K562 (cell line): ENCODE results near the gene EGR2. TPM values are rescaled to one million over a fixed set of nuclear protein-coding genes. Genes with fewer than 3 reads are reported as not detected.

Experiments
- ATAC-seq: fragments of 200-7000 bp; cut with Tn5 transposase; 3 replicates; pipeline ENCODE4 v1.9.1; 2020; ENCODE audit warnings: moderate library complexity
- BruUV-seq: library from RNA; stranded (reverse); fragments of 400-500 nt; replicated peaks from 2 replicates; lab custom pipeline; 2021; lab: Mats Ljungman, UMichigan
- CTCF ChIA-PET: fragments of 300-600 bp; formaldehyde crosslinking; extraction: SDS; loops from one replicate; lab custom pipeline; 2021; ENCODE audit warnings: low intra/inter-chr PET ratio; lab: Yijun Ruan, JAX
- POLR2A ChIA-PET: fragments of 300-600, 350-650 bp; sonication (Branson Sonifier 250); formaldehyde crosslinking; extraction: SDS; loops from one replicate; lab custom pipeline; 2021; ENCODE audit warnings: antibody characterized with exemption, inconsistent platforms; lab: Yijun Ruan, JAX
- DNase-seq, 4 experiments: peaks; one replicate each; pipeline versions ENCODE4 v3.0.0 to v3.0.0-alpha.2; 2011 to 2018; ENCODE audit warnings: low spot score in 3 of 4, mixed read lengths in 3 of 4; ENCODE audit errors: extremely low read depth in 1 of 4
- FAIRE-seq: peaks from 2 replicates; lab custom pipeline; 2011; peaks lifted over from hg19 to GRCh38; lab: Jason Lieb, UNC
- H2AFZ ChIP-seq: 2 replicates; pipeline ENCODE4 v1.6.0; 2011; ENCODE audit warnings: low read depth, low read length, control low read depth, inconsistent platforms
- H3K27ac ChIP-seq: fragments of 200-600 bp; 3 replicates; pipeline ENCODE4 v1.8.0; 2011; ENCODE audit warnings: low read depth, mild to moderate bottlenecking, control low read depth, inconsistent platforms, low read length, moderate library complexity, mixed read lengths; ENCODE audit errors: extremely low read depth
- H3K27me3 ChIP-seq, 2 experiments: fragments of 300-600 bp in 1 of 2; 2 replicates in 1 of 2; 3 replicates in 1 of 2; pipeline versions ENCODE4 v1.6.0 to v1.8.0; 2011; ENCODE audit warnings: inconsistent platforms in 2 of 2, low read length in 2 of 2, mild to moderate bottlenecking in 1 of 2, mixed read lengths in 1 of 2, moderate library complexity in 1 of 2; ENCODE audit not compliant: control insufficient read depth in 2 of 2, insufficient read depth in 2 of 2
- H3K36me3 ChIP-seq: fragments of 300-600 bp; 3 replicates; pipeline ENCODE4 v1.8.0; 2011; ENCODE audit warnings: mild to moderate bottlenecking, low read length, inconsistent platforms; ENCODE audit not compliant: control insufficient read depth, insufficient read depth
- H3K4me1 ChIP-seq, 2 experiments: fragments of 200-600 bp in 1 of 2; replicated peaks in 1 of 2; 2 replicates in 1 of 2; 3 replicates in 1 of 2; pipeline versions ENCODE4 v1.5.1 to v1.8.0; 2011; ENCODE audit warnings: inconsistent platforms in 2 of 2, low read length in 2 of 2, mild to moderate bottlenecking in 1 of 2, mixed read lengths in 1 of 2, moderate library complexity in 1 of 2; ENCODE audit not compliant: control insufficient read depth in 2 of 2, insufficient read depth in 2 of 2
- H3K4me2 ChIP-seq: 2 replicates; pipeline ENCODE4 v1.6.1; 2011; ENCODE audit warnings: low read length, control low read depth, inconsistent platforms, mixed read lengths; ENCODE audit not compliant: insufficient read depth
- H3K4me3 ChIP-seq: fragments of 200-600 bp; sonication (generic), shearing (Covaris generic); 2 replicates; pipeline ENCODE4 v1.5.1; 2016; ENCODE audit warnings: control low read depth, inconsistent platforms
- H3K79me2 ChIP-seq: fragments of 200-600 bp; 3 replicates; pipeline ENCODE4 v1.8.0; 2011; ENCODE audit warnings: low read length, inconsistent platforms; ENCODE audit not compliant: control insufficient read depth, insufficient read depth
- H3K9ac ChIP-seq, 2 experiments: 2 replicates each; pipeline versions ENCODE4 v1.6.0 to v1.6.1; 2011; ENCODE audit warnings: low read depth in 2 of 2, low read length in 2 of 2, control low read depth in 1 of 2, inconsistent platforms in 1 of 2, mild to moderate bottlenecking in 1 of 2, mixed read lengths in 1 of 2; ENCODE audit not compliant: insufficient read depth in 1 of 2
- H3K9me1 ChIP-seq: one replicate; pipeline ENCODE4 v1.6.0; 2011; ENCODE audit warnings: inconsistent platforms, mild to moderate bottlenecking, low read length, moderate library complexity; ENCODE audit not compliant: control insufficient read depth, insufficient read depth
- H3K9me3 ChIP-seq: replicated peaks from 2 replicates; pipeline ENCODE4 v1.5.1; 2011; ENCODE audit warnings: low read depth, low read length, inconsistent platforms; ENCODE audit not compliant: control insufficient read depth, insufficient read depth
- H4K20me1 ChIP-seq: replicated peaks from 2 replicates; pipeline ENCODE4 v1.6.1; 2011; ENCODE audit warnings: low read length, inconsistent platforms, mixed read lengths; ENCODE audit not compliant: control insufficient read depth, insufficient read depth
- ARID1B ChIP-seq: fragments of 450-650 bp; IDR thresholded peaks from 2 replicates; pipeline ENCODE4 v1.6.1; 2016; ENCODE audit warnings: antibody characterized with exemption, mild to moderate bottlenecking, inconsistent platforms
- CBFA2T3 ChIP-seq: fragments of 450-650 bp; IDR thresholded peaks from 2 replicates; pipeline ENCODE4 v1.6.1; 2017
- DACH1 ChIP-seq: fragments of 450-650 bp; IDR thresholded peaks from 2 replicates; pipeline ENCODE4 v1.6.1; 2018; ENCODE audit not compliant: partially characterized antibody
- FOXK1 ChIP-seq: sonication (generic); formaldehyde crosslinking; IDR thresholded peaks from 2 replicates; pipeline ENCODE4 v1.8.0; 2022; ENCODE audit warnings: missing genetic modification reagents, mild to moderate bottlenecking, borderline replicate concordance
- HOXB6 ChIP-seq: fragments of 250-450 bp; sonication (Bioruptor Pico); IDR thresholded peaks from 2 replicates; pipeline ENCODE4 v1.5.1; 2022; ENCODE audit warnings: mild to moderate bottlenecking, borderline replicate concordance
- KDM1A ChIP-seq, 2 experiments: fragments of 450-650 bp; IDR thresholded peaks; 2 replicates each; pipeline ENCODE4 v1.6.1; 2016; ENCODE audit warnings: mild to moderate bottlenecking in 2 of 2
- KHSRP ChIP-seq: fragments of 450-650 bp; IDR thresholded peaks from 2 replicates; pipeline ENCODE4 v1.6.1; 2017
- MEIS2 ChIP-seq: fragments of 450-650 bp; IDR thresholded peaks from 2 replicates; pipeline ENCODE4 v1.6.1; 2014; ENCODE audit warnings: mild to moderate bottlenecking; ENCODE audit not compliant: partially characterized antibody
- NR4A1 ChIP-seq, 2 experiments: fragments of 250-450 bp in 1 of 2; fragments of 450-650 bp in 1 of 2; sonication (Bioruptor Pico) in 1 of 2; IDR thresholded peaks; 2 replicates each; pipeline versions ENCODE4 v1.4.0 to v1.6.1; 2016 to 2020; ENCODE audit warnings: mild to moderate bottlenecking in 2 of 2, missing compliant biosample characterization in 1 of 2, missing genetic modification characterization in 1 of 2, moderate library complexity in 1 of 2
- RBM17 ChIP-seq: fragments of 200-400 bp; formaldehyde crosslinking; IDR thresholded peaks from 2 replicates; pipeline ENCODE4 v1.6.1; 2017; ENCODE audit warnings: low read depth, mild to moderate bottlenecking, low read length, borderline replicate concordance
- RNF2 ChIP-seq: sonication (generic); IDR thresholded peaks from 2 replicates; pipeline ENCODE4 v1.6.1; 2016
- SRSF9 ChIP-seq: fragments of 200-400 bp; formaldehyde crosslinking; IDR thresholded peaks from 2 replicates; pipeline ENCODE4 v1.6.1; 2017; ENCODE audit warnings: low read depth, low read length, borderline replicate concordance
- TAL1 ChIP-seq: fragments of 450-650 bp; IDR thresholded peaks from 2 replicates; pipeline ENCODE4 v1.6.1; 2016; ENCODE audit warnings: mild to moderate bottlenecking
- TEAD4 ChIP-seq, 2 experiments: sonication (generic) in 1 of 2; formaldehyde crosslinking in 1 of 2; IDR thresholded peaks; 2 replicates each; pipeline versions ENCODE4 v1.6.1 to v1.8.0; 2012 to 2022; ENCODE audit warnings: borderline replicate concordance in 1 of 2, inconsistent platforms in 1 of 2, low read length in 1 of 2, mild to moderate bottlenecking in 1 of 2, missing genetic modification reagents in 1 of 2
- ZBED1 ChIP-seq: IDR thresholded peaks from 2 replicates; pipeline ENCODE4 v1.6.1; 2014
- ZBTB1 ChIP-seq: sonication (generic); formaldehyde crosslinking; IDR thresholded peaks from 2 replicates; pipeline ENCODE4 v1.8.1; 2023; ENCODE audit warnings: missing genetic modification reagents, low read depth, mild to moderate bottlenecking, borderline replicate concordance
- ZNF3 ChIP-seq: fragments of 250-450 bp; sonication (Bioruptor Pico); IDR thresholded peaks from 2 replicates; pipeline ENCODE4 v1.5.0; 2021; ENCODE audit warnings: mild to moderate bottlenecking, moderate library complexity
- WGBS: fragments of 100-300 bp; shearing (Covaris generic); methylation state at CpG from one replicate; pipeline ENCODE4 v1.1.6; 2016; ENCODE audit warnings: low coverage, mixed read lengths; ENCODE audit not compliant: insufficient coverage; ENCODE audit errors: missing lambda C conversion rate; 5-methylcytosine and 5-hydroxymethylcytosine counted together
- in situ Hi-C: fragments of 300-500 bp; cut with MboI; formaldehyde crosslinking; loops from 4 replicates; pipeline ENCODE4 v1.15.0; 2018; ENCODE audit warnings: inconsistent platforms, mixed read lengths
- intact Hi-C: fragments of 100-400 bp; cut with micrococcal nuclease; formaldehyde crosslinking; loops from 2 replicates; pipeline ENCODE4 v1.14.2; 2022
- polyA plus RNA-seq, 8 experiments: library from polyadenylated mRNA; depleted of rRNA in 4 of 8; stranded (reverse) in 5 of 8; unstranded in 3 of 8; fragments of >200 nt; fragmentation: Nextera tagmentation in 2 of 8; fragmentation: Illumina TruSeq in 1 of 8; extraction: Ambion mirVana in 2 of 8; extraction: Trizol in 1 of 8; gene quantifications; 2 replicates each; pipeline versions ENCODE4 v1.2.1 to v1.2.3, GENCODE V29; 2011 to 2014; ENCODE audit warnings: inconsistent platforms in 1 of 8, missing spikeins in 1 of 8
- total RNA-seq, 7 experiments: library from RNA; depleted of rRNA in 6 of 7; stranded (reverse); fragments of >200 nt in 6 of 7; fragmentation: Illumina TruSeq in 2 of 7; extraction: Trizol in 2 of 7; gene quantifications; 2 replicates each; pipeline versions ENCODE4 v1.2.1 to v1.2.3, GENCODE V29; 2011 to 2021; ENCODE audit warnings: low replicate concordance in 1 of 7

Gene EGR2
- total and polyA plus RNA-seq, 9 of the 15 experiments (the other 6 are each of a cell fraction or from before 2014, with no cell fraction given) = 0.08 to 0.18 (median 0.12) TPM; not detected in 4

DNA sequence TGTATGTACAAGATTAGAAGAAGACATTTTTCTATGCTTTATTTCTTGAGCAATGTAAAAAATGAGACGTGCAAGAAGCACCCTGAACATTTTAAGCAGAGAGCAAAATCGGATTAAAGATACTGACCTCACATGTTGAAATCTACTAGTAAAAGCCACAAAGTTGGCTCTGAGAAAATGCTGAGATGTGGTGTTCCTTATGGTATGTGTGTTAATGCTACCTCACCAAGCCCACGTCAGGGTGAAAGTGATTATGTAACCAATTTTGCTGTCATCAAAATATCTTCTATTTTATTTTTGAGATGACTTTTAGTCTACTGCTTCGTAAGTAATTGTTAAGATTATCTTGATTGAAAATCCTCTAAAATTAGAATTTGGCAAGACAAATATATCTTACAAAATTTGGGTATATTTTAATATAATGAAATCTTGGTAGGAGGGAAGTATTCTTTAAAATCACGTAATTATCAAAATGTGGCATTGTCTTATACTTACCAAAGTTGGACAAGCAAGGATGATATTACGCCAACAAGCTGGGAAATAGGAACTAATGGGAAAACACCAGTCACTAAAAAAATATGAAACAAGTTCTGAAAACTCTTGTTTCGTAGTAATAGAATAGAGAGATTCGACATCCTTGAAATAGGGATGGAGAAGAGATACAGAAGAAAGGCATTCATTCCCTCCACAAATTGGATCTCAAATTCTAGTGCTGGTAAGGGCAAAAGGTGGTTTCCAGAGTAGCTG is 5.8 kb downstream of the EGR2 start (continued):
- TF ChIP-seq ZBTB1 (no peak), ZBED1 (no peak), ZNF3 (CRISPR knock-in tag) (no peak), KHSRP (no peak), RBM17 (no peak), NR4A1 (CRISPR knock-in tag; IDR thresholded peaks at IDR 0.05) (no peak), NR4A1 (tag; IDR thresholded peaks at IDR 0.05) (no peak), DACH1 (no peak), HOXB6 (CRISPR knock-in tag) (no peak)

DNA sequence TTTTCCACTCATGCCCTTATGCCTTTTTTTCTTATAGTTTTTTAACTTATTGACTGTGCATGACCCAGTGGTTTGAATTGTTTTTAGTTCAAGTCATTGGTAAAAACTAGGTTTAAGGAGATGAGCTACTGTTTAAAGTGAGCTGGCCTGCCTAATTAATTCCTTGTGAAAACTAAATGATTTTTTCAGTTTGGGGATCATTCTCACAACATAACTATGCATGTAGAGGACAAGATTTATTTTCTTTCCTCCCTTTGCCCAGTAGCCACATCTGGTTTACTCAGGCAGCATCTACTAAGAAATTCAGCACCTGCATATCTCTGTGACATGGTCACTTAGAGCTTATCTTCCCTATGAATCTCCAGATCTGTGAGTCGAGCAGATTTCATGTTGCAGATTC is 9.9 kb downstream of the EGR2 start:
- intact Hi-C loops (no loop called here), in situ Hi-C loops (no loop called here)
- ATAC-seq (no peak), DNase-seq (no peak), FAIRE-seq (peak; percentile 15)
- ChIA-PET CTCF (no interaction called here), POLR2A (interaction anchor here (1.3 to 1.4 kb wide), 2 partner anchors 11 to 27 kb away, joined by 3 to 9 read pairs; partner anchors contain the start of gene EGR2)
- H3K36me3 ChIP-seq = peaks cover 30% of the 10 kb centered on the region
- 0 out of 2 replicates have a peak, but pooled peaks have one; percentile 34 for TF ChIP-seq ARID1B
- no peak for TF ChIP-seq RNF2
- no peak for TF ChIP-seq FOXK1 (CRISPR knock-in tag)
- peak; percentile 34; the same call in 1 of the 2 replicates for TF ChIP-seq TAL1
- peak in 1 of 2 experiments; percentile 34; a peak in 1 of 4 replicates for TF ChIP-seq KDM1A (IDR thresholded peaks at IDR 0.05)
- TF ChIP-seq MEIS2 = peak; percentile 33
- peak; percentile 49 for TF ChIP-seq CBFA2T3
- TF ChIP-seq TEAD4 (IDR thresholded peaks at IDR 0.05; ENCODE audit: low read length) = peak; percentile 40; the same call in 1 of the 2 replicates
- no peak for TF ChIP-seq TEAD4 (CRISPR knock-in tag; IDR thresholded peaks at IDR 0.05; ENCODE audit: borderline replicate concordance)
- no peak for TF ChIP-seq SRSF9
- H3K27me3 ChIP-seq = no peaks in the 10 kb centered on the region
- peak overlapping the region; percentile 86; the same call in 1 of the 2 replicates for H3K4me3 ChIP-seq
- peaks cover 3% of the 10 kb centered on the region for H3K9me1 ChIP-seq
- WGBS = 0% methylated on average over 1 of the region's 1 CpG
- peak overlapping the region; percentile 4; the same call in 1 of the 2 replicates for H3K4me2 ChIP-seq
- peaks cover 39% of the 10 kb centered on the region for H3K79me2 ChIP-seq
- BruUV-seq = TSS peak; percentile 58
- peaks cover 16 to 20% of the 10 kb centered on the region in 2 experiments; a peak in 4 of 5 replicates for H3K4me1 ChIP-seq
- no peak overlapping the region for H3K9ac ChIP-seq
- peaks cover 18% of the 10 kb centered on the region for H4K20me1 ChIP-seq
- H3K27ac ChIP-seq = no peak overlapping the region
- H3K9me3 ChIP-seq = no peaks in the 10 kb centered on the region
- no peak overlapping the region for H2AFZ ChIP-seq
